H9 (cell line): ENCODE measurements around the gene RNGTT. TPM values are rescaled to one million over a fixed set of nuclear protein-coding genes. Genes with fewer than 3 reads are reported as not detected.

Source experiments
- DNase-seq: peaks from one replicate; pipeline ENCODE4 v3.0.0-alpha.2; 2017
- H2AFZ ChIP-seq: one replicate; pipeline ENCODE4 v1.6.1; 2013; ENCODE audit warnings: mild to moderate bottlenecking, low read length, control low read depth, moderate library complexity
- H2AK5ac ChIP-seq: 2 replicates; pipeline ENCODE4 v1.6.1; 2013; ENCODE audit warnings: low read length, control low read depth, mixed read lengths; ENCODE audit not compliant: insufficient read length
- H2BK120ac ChIP-seq: one replicate; pipeline ENCODE4 v1.6.1; 2013; ENCODE audit warnings: low read depth, mild to moderate bottlenecking, low read length, control low read depth, inconsistent platforms; ENCODE audit not compliant: poor library complexity, severe bottlenecking
- H2BK12ac ChIP-seq: 2 replicates; pipeline ENCODE4 v1.6.1; 2013; ENCODE audit warnings: low read length, control low read depth, mixed read lengths, low read depth; ENCODE audit not compliant: insufficient read length
- H2BK15ac ChIP-seq: 2 replicates; pipeline ENCODE4 v1.6.1; 2013; ENCODE audit warnings: low read depth, low read length, control low read depth
- H2BK20ac ChIP-seq: one replicate; pipeline ENCODE4 v1.6.1; 2013; ENCODE audit warnings: low read depth, mild to moderate bottlenecking, low read length, control low read depth, inconsistent platforms; ENCODE audit not compliant: poor library complexity, severe bottlenecking
- H2BK5ac ChIP-seq: 2 replicates; pipeline ENCODE4 v1.6.1; 2013; ENCODE audit warnings: low read length, control low read depth, mixed read lengths; ENCODE audit not compliant: insufficient read length
- H3K14ac ChIP-seq: 2 replicates; pipeline ENCODE4 v1.6.1; 2013; ENCODE audit warnings: low read length, control low read depth; ENCODE audit not compliant: insufficient read depth
- H3K18ac ChIP-seq: 2 replicates; pipeline ENCODE4 v1.6.1; 2013; ENCODE audit warnings: low read depth, mild to moderate bottlenecking, mixed read lengths, low read length, control low read depth; ENCODE audit not compliant: insufficient read length
- H3K23ac ChIP-seq: 2 replicates; pipeline ENCODE4 v1.6.1; 2013; ENCODE audit warnings: low read length, control low read depth, mixed read lengths, low read depth; ENCODE audit not compliant: insufficient read length
- H3K23me2 ChIP-seq: 2 replicates; pipeline ENCODE4 v1.6.1; 2013; ENCODE audit warnings: low read depth, mild to moderate bottlenecking, mixed read lengths, low read length, control low read depth; ENCODE audit not compliant: insufficient read length, poor library complexity, severe bottlenecking
- H3K27ac ChIP-seq: 2 replicates; pipeline ENCODE4 v1.5.1; 2013; ENCODE audit warnings: low read length, control low read depth, mixed read lengths, low read depth; ENCODE audit not compliant: insufficient read length
- H3K27me3 ChIP-seq: 2 replicates; pipeline ENCODE4 v1.6.1; 2013; ENCODE audit warnings: low read length, control low read depth, inconsistent platforms; ENCODE audit not compliant: insufficient read depth
- H3K4ac ChIP-seq: 2 replicates; pipeline ENCODE4 v1.6.1; 2013; ENCODE audit warnings: low read depth, mild to moderate bottlenecking, control low read depth, inconsistent platforms, low read length, moderate library complexity
- H3K4me1 ChIP-seq: 2 replicates; pipeline ENCODE4 v1.6.1; 2013; ENCODE audit warnings: low read length, control low read depth, inconsistent platforms; ENCODE audit not compliant: insufficient read depth
- H3K4me2 ChIP-seq: 2 replicates; pipeline ENCODE4 v1.6.1; 2013; ENCODE audit warnings: low read length, control low read depth, mixed read lengths; ENCODE audit not compliant: insufficient read length, insufficient read depth
- H3K56ac ChIP-seq: 2 replicates; pipeline ENCODE4 v1.6.1; 2013; ENCODE audit warnings: low read depth, mild to moderate bottlenecking, mixed read lengths, low read length, control low read depth; ENCODE audit not compliant: insufficient read length
- H3K79me1 ChIP-seq: 2 replicates; pipeline ENCODE4 v1.6.1; 2013; ENCODE audit warnings: low read depth, mild to moderate bottlenecking, moderate library complexity, low read length, control low read depth, inconsistent platforms; ENCODE audit not compliant: insufficient read depth, poor library complexity, severe bottlenecking
- H3K79me2 ChIP-seq: 2 replicates; pipeline ENCODE4 v1.6.1; 2013; ENCODE audit warnings: low read length, control low read depth, inconsistent platforms; ENCODE audit not compliant: insufficient read depth
- H3K9ac ChIP-seq: 2 replicates; pipeline ENCODE4 v1.6.1; 2013; ENCODE audit warnings: low read length, control low read depth, mixed read lengths; ENCODE audit not compliant: insufficient read length; ENCODE audit errors: extremely low read depth
- H3K9me3 ChIP-seq: one replicate; pipeline ENCODE4 v1.6.1; 2013; ENCODE audit warnings: low read depth, low read length, inconsistent platforms; ENCODE audit not compliant: control insufficient read depth
- H3T11ph ChIP-seq: one replicate; pipeline ENCODE4 v1.6.1; 2013; ENCODE audit warnings: mild to moderate bottlenecking, low read length, control low read depth, inconsistent platforms
- H4K20me1 ChIP-seq: one replicate; pipeline ENCODE4 v1.6.1; 2013; ENCODE audit not compliant: control insufficient read depth, insufficient read length, insufficient read depth
- H4K5ac ChIP-seq: 2 replicates; pipeline ENCODE4 v1.6.1; 2013; ENCODE audit warnings: low read depth, mild to moderate bottlenecking, mixed read lengths, low read length, control low read depth; ENCODE audit not compliant: insufficient read length
- H4K8ac ChIP-seq: replicated peaks from 2 replicates; pipeline ENCODE4 v1.6.1; 2013; ENCODE audit warnings: low read length, control low read depth, mixed read lengths, low read depth; ENCODE audit not compliant: insufficient read length
- H4K91ac ChIP-seq: 2 replicates; pipeline ENCODE4 v1.6.1; 2013; ENCODE audit warnings: low read depth, mild to moderate bottlenecking, moderate library complexity, mixed read lengths, low read length, control low read depth; ENCODE audit not compliant: insufficient read length
- H3K27ac Mint-ChIP-seq, 3 experiments: 2 replicates in 2 of 3; 3 replicates in 1 of 3; pipeline ENCODE4 v1.8.0; 2020 to 2021; ENCODE audit warnings: mixed read lengths in 3 of 3, mild to moderate bottlenecking in 1 of 3, moderate library complexity in 1 of 3
- H3K27me3 Mint-ChIP-seq: 2 replicates; pipeline ENCODE4 v1.8.0; 2021; ENCODE audit warnings: low read depth, mild to moderate bottlenecking, moderate library complexity, mixed read lengths
- H3K36me3 Mint-ChIP-seq, 3 experiments: 2 replicates in 2 of 3; 3 replicates in 1 of 3; pipeline ENCODE4 v1.8.0; 2020 to 2021; ENCODE audit warnings: low read depth in 3 of 3, mixed read lengths in 3 of 3; ENCODE audit not compliant: insufficient read depth in 1 of 3
- H3K4me1 Mint-ChIP-seq, 2 experiments: 2 replicates each; pipeline ENCODE4 v1.8.0; 2020; ENCODE audit warnings: mixed read lengths in 2 of 2
- H3K4me3 Mint-ChIP-seq, 2 experiments: 2 replicates in 1 of 2; 3 replicates in 1 of 2; pipeline ENCODE4 v1.8.0; 2020 to 2021; ENCODE audit warnings: mild to moderate bottlenecking in 2 of 2, mixed read lengths in 2 of 2, moderate library complexity in 1 of 2
- H3K9me3 Mint-ChIP-seq, 2 experiments: 2 replicates in 1 of 2; 3 replicates in 1 of 2; pipeline ENCODE4 v1.8.0; 2020; ENCODE audit warnings: mild to moderate bottlenecking in 2 of 2, mixed read lengths in 2 of 2, moderate library complexity in 1 of 2
- CTCF ChIP-seq: fragments of 200-600 bp; sonication (generic); conservative IDR thresholded peaks from 3 replicates; pipeline ENCODE4 v1.8.0; 2021; ENCODE audit warnings: antibody characterized with exemption, mild to moderate bottlenecking
- WGBS: extraction: QIAGEN DNeasy Blood & Tissue Kit; methylation state at CpG from one replicate; pipeline ENCODE4 v1.1.7; 2013; ENCODE audit warnings: missing lambda C conversion rate, low lambda C conversion rate, mixed read lengths; ENCODE audit not compliant: insufficient read length; ENCODE audit errors: extremely low coverage; 5-methylcytosine and 5-hydroxymethylcytosine counted together
- total RNA-seq: library from RNA; stranded (reverse); gene quantifications from 2 replicates; pipeline ENCODE4 v1.2.1, GENCODE V29; 2021

Gene RNGTT
- total RNA-seq, 1 experiment from 2014 or later: 20.5 TPM

- DNase-seq: no peak
- Histone ChIP-seq H3T11ph (no peak overlapping the region), H4K8ac (no peak overlapping the region), H3K27ac (no peak overlapping the region), H3K79me1 (no peaks in the 10 kb centered on the region), H2BK15ac (no peak overlapping the region), H4K5ac (no peak overlapping the region), H3K9me3 (no peaks in the 10 kb centered on the region), H2BK20ac (no peak overlapping the region), H3K23me2 (no peaks in the 10 kb centered on the region), H4K20me1 (no peaks in the 10 kb centered on the region), H4K91ac (no peak overlapping the region), H3K4ac (no peak overlapping the region), H3K9ac (no peak overlapping the region), H3K56ac (no peak overlapping the region), H3K23ac (no peak overlapping the region), H3K79me2 (no peaks in the 10 kb centered on the region), H2BK5ac (no peak overlapping the region), H3K27me3 (no peaks in the 10 kb centered on the region), H2BK120ac (no peak overlapping the region), H3K14ac (no peak overlapping the region), H2AFZ (no peak overlapping the region), H3K18ac (no peak overlapping the region), H2AK5ac (no peak overlapping the region), H2BK12ac (no peak overlapping the region), H3K4me2 (no peak overlapping the region), H3K4me1 (no peaks in the 10 kb centered on the region)
- Mint-ChIP-seq H3K36me3 (peaks cover 0 to 2% (median 1%) of the 10 kb centered on the region in 3 experiments; a peak in 3 of 7 replicates), H3K9me3 (peaks cover 0 to 3% of the 10 kb centered on the region in 2 experiments; a peak in 2 of 5 replicates), H3K4me1 (no peaks in the 10 kb centered on the region), H3K27ac (no peak overlapping the region), H3K27me3 (no peaks in the 10 kb centered on the region), H3K4me3 (no peak overlapping the region)
- no peak for TF ChIP-seq CTCF
- no CpG with 5 or more reads among the region's 3 CpGs for WGBS
Observed at GRCh38 chr6:88609983-88610382, 353.4 kb downstream of the RNGTT start.
